ENCODE results near the gene TTR.

TTR gene

GRCh38 chr18:31579375-31579774, 12.3 kb upstream of the TTR start:
- no peak for DNase-seq (ENCODE audit: low read depth, low spot score)

DNA sequence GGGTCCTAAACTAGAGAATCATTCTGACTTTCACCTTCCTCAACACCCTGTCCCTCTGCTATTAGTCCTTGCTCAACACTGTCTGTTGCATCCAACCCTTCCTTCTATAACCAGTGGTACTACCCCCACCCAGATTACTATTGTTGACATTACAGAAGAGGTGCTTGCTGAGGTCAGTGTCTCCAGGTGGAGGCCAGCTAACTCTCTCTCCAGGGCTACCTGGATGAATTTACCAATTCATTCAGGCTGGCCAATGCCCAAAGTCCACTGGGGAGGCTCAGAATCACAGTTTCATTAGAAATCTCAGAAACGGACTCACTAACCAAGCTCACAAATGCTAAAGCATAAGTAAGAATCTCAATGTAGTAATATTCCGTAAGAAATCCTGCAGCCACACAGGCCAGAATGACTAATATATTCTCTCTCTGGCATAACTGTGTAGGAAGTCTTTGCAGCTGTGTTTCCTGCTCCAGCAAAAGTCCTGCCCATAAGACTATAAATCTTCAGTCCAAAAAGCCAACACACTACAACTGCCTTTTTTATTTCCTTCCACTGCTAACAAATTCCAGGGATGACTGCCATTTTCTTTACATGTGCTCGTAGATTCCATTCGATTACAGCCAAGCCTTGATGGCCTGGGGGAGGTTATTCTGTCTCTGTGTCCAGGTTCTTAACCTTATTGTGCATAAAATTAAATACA, 10.0 kb upstream of the TTR start:
- no peak for DNase-seq (ENCODE audit: low read depth, low spot score)

- DNase-seq (ENCODE audit: low read depth, low spot score) = no peak
These were observed 8.4 kb upstream of the TTR start for GRCh38 chr18:31583185-31583854.

- DNase-seq (ENCODE audit: low read depth, low spot score) = no peak
These were observed 5.7 kb upstream of the TTR start for GRCh38 chr18:31585991-31586390.

DNA sequence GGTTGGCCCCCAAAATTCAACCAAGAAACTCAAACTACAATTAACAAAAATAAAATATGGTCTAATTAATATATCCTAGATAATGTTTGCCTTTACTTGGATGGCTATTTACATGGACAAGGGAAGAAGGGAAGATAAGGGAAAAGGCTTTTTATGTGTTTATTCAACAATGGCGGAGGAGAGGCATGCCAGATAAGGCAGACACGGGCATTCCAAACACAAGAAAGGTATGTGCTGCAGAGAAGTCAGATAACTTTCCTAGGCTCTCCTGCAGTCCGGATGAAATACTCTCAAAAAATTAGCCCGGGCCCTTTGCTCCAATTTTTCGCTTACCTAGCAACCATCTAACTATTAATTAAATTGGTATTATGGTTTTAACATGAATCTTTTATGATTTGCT, 5.1 kb upstream of the TTR start:
- DNase-seq (ENCODE audit: low read depth, low spot score) = no peak

GRCh38 chr18:31587529-31587928, 4.1 kb upstream of the TTR start:
- DNase-seq (ENCODE audit: low read depth, low spot score) = no peak

DNA sequence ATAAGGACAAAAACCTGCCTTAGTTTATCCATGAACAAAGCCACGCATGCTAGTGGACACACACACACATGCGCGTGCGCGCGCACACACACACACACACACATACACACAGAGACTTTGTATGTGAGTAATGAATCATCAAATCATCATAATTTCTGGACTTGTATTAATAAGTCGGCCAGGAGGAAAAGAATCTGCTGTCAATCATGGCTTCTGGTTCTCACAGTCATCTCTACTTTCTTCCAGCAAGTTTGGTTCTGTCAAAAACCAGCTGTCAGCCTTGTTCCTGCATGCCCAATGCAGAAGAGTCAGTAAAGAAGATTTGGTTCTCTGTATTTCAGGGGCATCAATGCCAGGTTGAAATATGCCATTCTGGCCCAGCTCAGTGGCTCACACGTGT, 1.1 kb upstream of the TTR start:
- no peak for DNase-seq (ENCODE audit: low read depth, low spot score)

GRCh38 chr18:31591113-31591512, 564 bp upstream of the TTR start:
- DNase-seq (ENCODE audit: low read depth, low spot score) = no peak

DNA sequence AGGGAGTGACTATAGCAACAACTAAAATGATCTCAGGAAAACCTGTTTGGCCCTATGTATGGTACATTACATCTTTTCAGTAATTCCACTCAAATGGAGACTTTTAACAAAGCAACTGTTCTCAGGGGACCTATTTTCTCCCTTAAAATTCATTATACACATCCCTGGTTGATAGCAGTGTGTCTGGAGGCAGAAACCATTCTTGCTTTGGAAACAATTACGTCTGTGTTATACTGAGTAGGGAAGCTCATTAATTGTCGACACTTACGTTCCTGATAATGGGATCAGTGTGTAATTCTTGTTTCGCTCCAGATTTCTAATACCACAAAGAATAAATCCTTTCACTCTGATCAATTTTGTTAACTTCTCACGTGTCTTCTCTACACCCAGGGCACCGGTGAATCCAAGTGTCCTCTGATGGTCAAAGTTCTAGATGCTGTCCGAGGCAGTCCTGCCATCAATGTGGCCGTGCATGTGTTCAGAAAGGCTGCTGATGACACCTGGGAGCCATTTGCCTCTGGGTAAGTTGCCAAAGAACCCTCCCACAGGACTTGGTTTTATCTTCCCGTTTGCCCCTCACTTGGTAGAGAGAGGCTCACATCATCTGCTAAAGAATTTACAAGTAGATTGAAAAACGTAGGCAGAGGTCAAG, 955 bp downstream of the TTR start:
- no peak for DNase-seq (ENCODE audit: low read depth, low spot score)

- DNase-seq (ENCODE audit: low read depth, low spot score) = no peak
These were observed 3.6 kb downstream of the TTR start for GRCh38 chr18:31595121-31595771.

- DNase-seq (ENCODE audit: low read depth, low spot score) = no peak
These were observed 4.6 kb downstream of the TTR start for GRCh38 chr18:31596081-31596872.

DNA sequence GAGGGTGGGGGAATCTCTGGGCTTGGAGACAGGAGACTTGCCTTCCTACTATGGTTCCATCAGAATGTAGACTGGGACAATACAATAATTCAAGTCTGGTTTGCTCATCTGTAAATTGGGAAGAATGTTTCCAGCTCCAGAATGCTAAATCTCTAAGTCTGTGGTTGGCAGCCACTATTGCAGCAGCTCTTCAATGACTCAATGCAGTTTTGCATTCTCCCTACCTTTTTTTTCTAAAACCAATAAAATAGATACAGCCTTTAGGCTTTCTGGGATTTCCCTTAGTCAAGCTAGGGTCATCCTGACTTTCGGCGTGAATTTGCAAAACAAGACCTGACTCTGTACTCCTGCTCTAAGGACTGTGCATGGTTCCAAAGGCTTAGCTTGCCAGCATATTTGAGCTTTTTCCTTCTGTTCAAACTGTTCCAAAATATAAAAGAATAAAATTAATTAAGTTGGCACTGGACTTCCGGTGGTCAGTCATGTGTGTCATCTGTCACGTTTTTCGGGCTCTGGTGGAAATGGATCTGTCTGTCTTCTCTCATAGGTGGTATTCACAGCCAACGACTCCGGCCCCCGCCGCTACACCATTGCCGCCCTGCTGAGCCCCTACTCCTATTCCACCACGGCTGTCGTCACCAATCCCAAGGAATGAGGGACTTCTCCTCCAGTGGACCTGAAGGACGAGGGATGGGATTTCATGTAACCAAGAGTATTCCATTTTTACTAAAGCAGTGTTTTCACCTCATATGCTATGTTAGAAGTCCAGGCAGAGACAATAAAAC, 6.5 kb downstream of the TTR start:
- no peak for DNase-seq (ENCODE audit: low read depth, low spot score)

GRCh38 chr18:31603315-31603714, 11.6 kb downstream of the TTR start:
- no peak for DNase-seq (ENCODE audit: low read depth, low spot score)

GRCh38 chr18:31606265-31606664, 14.6 kb downstream of the TTR start:
- DNase-seq (ENCODE audit: low read depth, low spot score) = no peak

- DNase-seq (ENCODE audit: low read depth, low spot score) = no peak
These were observed 15.7 kb downstream of the TTR start for GRCh38 chr18:31607384-31607783.

GRCh38 chr18:31609886-31610285, 18.2 kb downstream of the TTR start:
- no peak for DNase-seq (ENCODE audit: low read depth, low spot score)

- peak; percentile 70 for DNase-seq (ENCODE audit: low read depth, low spot score)
These were observed 18.9 kb downstream of the TTR start for GRCh38 chr18:31610286-31611205.

- no peak for DNase-seq (ENCODE audit: low read depth, low spot score)
These were observed 19.8 kb downstream of the TTR start for GRCh38 chr18:31611511-31611910.

DNA sequence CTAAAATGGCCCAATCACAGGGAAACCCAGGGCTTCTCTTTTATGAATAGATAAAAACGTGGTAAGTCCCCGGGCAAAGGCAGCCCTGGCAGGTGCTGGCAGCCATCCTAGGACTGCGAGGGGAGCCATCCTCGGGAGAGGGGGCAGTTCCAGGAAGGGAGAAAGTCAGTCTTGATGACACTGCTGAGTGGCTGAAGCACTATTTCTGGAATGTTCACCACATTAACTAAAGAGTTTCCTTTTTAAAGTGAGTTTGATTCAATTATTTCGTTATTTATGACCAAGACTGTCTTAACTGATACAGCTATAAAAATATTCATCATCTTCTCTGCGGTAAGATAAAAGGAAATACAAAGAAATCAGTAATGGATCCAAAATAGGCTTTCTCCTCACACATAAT, 20.4 kb downstream of the TTR start:
- DNase-seq (ENCODE audit: low read depth, low spot score) = no peak

GRCh38 chr18:31614044-31614443, 22.4 kb downstream of the TTR start:
- DNase-seq (ENCODE audit: low read depth, low spot score) = no peak
